HepG2 (cell line): ENCODE measurements around the gene PCDHB1. TPM values are rescaled to one million over a fixed set of nuclear protein-coding genes. Genes with fewer than 3 reads are reported as not detected.

ENCODE experiments used
- CBX1 ChIP-seq: IDR thresholded peaks from one replicate; pipeline ENCODE4 v1.6.1; 2016; ENCODE audit warnings: antibody characterized with exemption, low read depth
- JUN ChIP-seq: sonication (generic); formaldehyde crosslinking; IDR thresholded peaks from 2 replicates; pipeline ENCODE4 v1.4.0; 2020; ENCODE audit warnings: mild to moderate bottlenecking, missing genetic modification reagents
- NFIC ChIP-seq: IDR thresholded peaks from 2 replicates; pipeline ENCODE4 v1.6.1; 2012; ENCODE audit warnings: mild to moderate bottlenecking, low read length, inconsistent platforms
- NR2F1 ChIP-seq, 2 experiments: fragments of 450-650 bp in 1 of 2; formaldehyde crosslinking in 1 of 2; IDR thresholded peaks; 2 replicates each; pipeline versions ENCODE4 v1.5.0 to v1.6.1; 2016 to 2020; ENCODE audit warnings: mild to moderate bottlenecking in 1 of 2, missing compliant biosample characterization in 1 of 2, missing genetic modification reagents in 1 of 2, moderate library complexity in 1 of 2
- PLRG1 ChIP-seq: fragments of 450-650 bp; conservative IDR thresholded peaks from 2 replicates; pipeline ENCODE4 v1.6.1; 2016
- SMAD3 ChIP-seq: sonication (generic); formaldehyde crosslinking; IDR thresholded peaks from 2 replicates; pipeline ENCODE4 v1.4.0; 2020; ENCODE audit warnings: missing genetic modification reagents
- TEAD2 ChIP-seq: sonication (generic); formaldehyde crosslinking; IDR thresholded peaks from 2 replicates; pipeline ENCODE4 v1.9.0; 2021; ENCODE audit warnings: missing genetic modification reagents
- THAP11 ChIP-seq: IDR thresholded peaks from 2 replicates; pipeline ENCODE4 v1.6.1; 2016; ENCODE audit warnings: missing biosample characterization, missing genetic modification reagents
- THRA ChIP-seq: sonication (generic); formaldehyde crosslinking; IDR thresholded peaks from 2 replicates; pipeline ENCODE4 v1.4.0; 2020; ENCODE audit warnings: missing genetic modification reagents, borderline replicate concordance
- XRCC5 ChIP-seq: fragments of 200-400 bp; formaldehyde crosslinking; optimal IDR thresholded peaks from 2 replicates; pipeline ENCODE3; 2017; ENCODE audit warnings: mild to moderate bottlenecking, low read length
- ZC3H13 ChIP-seq: sonication (generic); formaldehyde crosslinking; IDR thresholded peaks from 2 replicates; pipeline ENCODE4 v1.8.1; 2023; ENCODE audit warnings: mild to moderate bottlenecking, missing genetic modification reagents, moderate library complexity
- ZFP36 ChIP-seq: fragments of 150-350 bp; IDR thresholded peaks from 2 replicates; pipeline ENCODE4 v1.6.1; 2018; ENCODE audit warnings: borderline replicate concordance, low read length, low read depth; ENCODE audit not compliant: partially characterized antibody
- ZNF253 ChIP-seq: sonication (generic); formaldehyde crosslinking; IDR thresholded peaks from 2 replicates; pipeline ENCODE4 v1.8.0; 2022; ENCODE audit warnings: mild to moderate bottlenecking, missing genetic modification reagents, borderline replicate concordance
- ZNF326 ChIP-seq: sonication (generic); formaldehyde crosslinking; IDR thresholded peaks from 2 replicates; pipeline ENCODE4 v1.4.0; 2020; ENCODE audit warnings: missing genetic modification reagents, borderline replicate concordance
- ZNF512B ChIP-seq: sonication (generic); formaldehyde crosslinking; IDR thresholded peaks from 2 replicates; pipeline ENCODE4 v1.5.1; 2020; ENCODE audit warnings: missing genetic modification reagents, mild to moderate bottlenecking, borderline replicate concordance
- ZNF562 ChIP-seq: sonication (generic); formaldehyde crosslinking; IDR thresholded peaks from 2 replicates; pipeline ENCODE4 v1.8.0; 2022; ENCODE audit warnings: missing genetic modification reagents, borderline replicate concordance
- ZNF687 ChIP-seq: sonication (generic); formaldehyde crosslinking; IDR thresholded peaks from 2 replicates; pipeline ENCODE4 v1.5.1; 2020; ENCODE audit warnings: mild to moderate bottlenecking, missing genetic modification reagents, moderate library complexity
- ZNF766 ChIP-seq: sonication (generic); formaldehyde crosslinking; IDR thresholded peaks from 2 replicates; pipeline ENCODE4 v1.5.0; 2020; ENCODE audit warnings: missing genetic modification reagents, borderline replicate concordance
- ZNF800 ChIP-seq: sonication (generic); formaldehyde crosslinking; IDR thresholded peaks from 2 replicates; pipeline ENCODE4 v1.4.0; 2020; ENCODE audit warnings: missing genetic modification reagents
- polyA plus RNA-seq, 8 experiments: library from polyadenylated mRNA; depleted of rRNA in 3 of 8; stranded (reverse) in 7 of 8; unstranded in 1 of 8; fragments of >200 nt; fragmentation: Illumina TruSeq in 4 of 8; extraction: Trizol in 4 of 8; gene quantifications; 2 replicates each; pipeline versions ENCODE4 v1.2.1 to v1.2.3, GENCODE V29; 2011 to 2016; ENCODE audit warnings: low read depth in 4 of 8, missing spikeins in 1 of 8, mixed read lengths in 1 of 8; ENCODE audit not compliant: insufficient read depth in 1 of 8
- total RNA-seq, 5 experiments: library from RNA; depleted of rRNA; stranded (reverse); fragments of >200 nt; fragmentation: Illumina TruSeq; extraction: Trizol; gene quantifications; 2 replicates each; pipeline ENCODE4 v1.2.3, GENCODE V29; 2016; ENCODE audit warnings: low read depth in 1 of 5

The PCDHB1 gene
- total and polyA plus RNA-seq, 2 of the 13 experiments (the other 11 are each of a cell fraction or from before 2014, with no cell fraction given), result not detected

GRCh38 chr5:141084487-141084989, 33.4 kb downstream of the PCDHB1 start (continued):
- no peak for TF ChIP-seq ZFP36
- no peak for TF ChIP-seq TEAD2 (CRISPR knock-in tag)
- TF ChIP-seq ZC3H13 (CRISPR knock-in tag), result no peak
- TF ChIP-seq CBX1, result no peak
- no peak for TF ChIP-seq ZNF562
- no peak for TF ChIP-seq ZNF253 (CRISPR knock-in tag)
- TF ChIP-seq PLRG1, result no peak
- 0 out of 2 replicates have a peak, but pooled peaks have one; percentile 22 for TF ChIP-seq SMAD3
- TF ChIP-seq ZNF512B (CRISPR knock-in tag), result no peak
- TF ChIP-seq NFIC, result 0 out of 2 replicates have a peak, but pooled peaks have one; percentile 24
- no peak for TF ChIP-seq NR2F1 (CRISPR knock-in tag; IDR thresholded peaks at IDR 0.05)
- TF ChIP-seq JUN, result no peak
- peak; percentile 58 for TF ChIP-seq XRCC5
- TF ChIP-seq ZNF800, result no peak
- no peak for TF ChIP-seq ZNF326 (CRISPR knock-in tag)
- TF ChIP-seq THAP11, result peak; percentile 30; the same call in 1 of the 2 replicates
- no peak for TF ChIP-seq ZNF687 (CRISPR knock-in tag)
- 0 out of 2 replicates have a peak, but pooled peaks have one; percentile 25 for TF ChIP-seq THRA (CRISPR knock-in tag)
- TF ChIP-seq ZNF766, result no peak
